Body of pancreas (tissue), 4 donors: ENCODE data around the gene COX4I2. TPM values are rescaled to one million over a fixed set of nuclear protein-coding genes. Genes with fewer than 3 reads are reported as not detected.

Experiments used
- ATAC-seq: fragments of 150-250 bp; one replicate; pipeline ENCODE4 v1.9.1; 2016
- DNase-seq, 4 donors: peaks; one replicate each; pipeline ENCODE4 v3.0.0-alpha.2; 2019
- H3K27ac ChIP-seq, 4 donors: fragments of 200-600 bp; sonication (generic); 1 replicate in 3 of 4; 2 replicates in 1 of 4; pipeline versions ENCODE4 v1.5.1 to v1.6.1; 2016 to 2019; ENCODE audit warnings: mild to moderate bottlenecking in 1 of 4, mixed read lengths in 1 of 4, moderate library complexity in 1 of 4
- H3K27me3 ChIP-seq, 2 donors: fragments of 200-600 bp; sonication (generic); one replicate each; pipeline ENCODE4 v1.6.0; 2016; ENCODE audit warnings: mild to moderate bottlenecking in 1 of 2
- H3K36me3 ChIP-seq, 2 donors: fragments of 200-600 bp; sonication (generic); replicated peaks in 1 of 2; 2 replicates each; pipeline ENCODE4 v1.5.1; 2016; ENCODE audit warnings: low read depth in 2 of 2; ENCODE audit not compliant: insufficient read depth in 1 of 2
- H3K4me1 ChIP-seq: fragments of 200-600 bp; sonication (generic); one replicate; pipeline ENCODE4 v1.6.0; 2016
- H3K4me3 ChIP-seq, 2 donors: fragments of 200-600 bp; sonication (generic); 1 replicate in 1 of 2; 2 replicates in 1 of 2; pipeline ENCODE4 v1.5.1; 2016 to 2019
- H3K9me3 ChIP-seq, 3 donors: fragments of 200-600 bp; sonication (generic); 1 replicate in 2 of 3; 2 replicates in 1 of 3; pipeline ENCODE4 v1.5.1; 2016
- CTCF ChIP-seq, 7 experiments: fragments of 450-650 bp in 4 of 7; fragments of 200-600 bp in 3 of 7; sonication (generic) in 3 of 7; IDR thresholded peaks; one replicate each; pipeline ENCODE4 v1.5.1; 2016 to 2019; ENCODE audit warnings: antibody characterized with exemption in 7 of 7
- POLR2A ChIP-seq, 3 donors: fragments of 450-650 bp; IDR thresholded peaks; one replicate each; pipeline ENCODE4 v1.6.1; 2016; ENCODE audit warnings: antibody characterized with exemption in 3 of 3, mild to moderate bottlenecking in 2 of 3
- WGBS, 2 donors: methylation state at CpG; one replicate each; pipeline ENCODE4 v1.1.5; 2017; 5-methylcytosine and 5-hydroxymethylcytosine counted together
- intact Hi-C: fragments of 100-400 bp; cut with DNase I; formaldehyde crosslinking; loops from one replicate; pipeline ENCODE4 v1.15.1; 2023
- total RNA-seq, 2 donors: library from RNA; depleted of rRNA; stranded (reverse); fragments of >200 nt; gene quantifications; one replicate each; pipeline ENCODE4 v1.1.0, GENCODE V29; 2016

COX4I2 gene
- total RNA-seq, 2 donors from 2014 or later: not detected

DNA sequence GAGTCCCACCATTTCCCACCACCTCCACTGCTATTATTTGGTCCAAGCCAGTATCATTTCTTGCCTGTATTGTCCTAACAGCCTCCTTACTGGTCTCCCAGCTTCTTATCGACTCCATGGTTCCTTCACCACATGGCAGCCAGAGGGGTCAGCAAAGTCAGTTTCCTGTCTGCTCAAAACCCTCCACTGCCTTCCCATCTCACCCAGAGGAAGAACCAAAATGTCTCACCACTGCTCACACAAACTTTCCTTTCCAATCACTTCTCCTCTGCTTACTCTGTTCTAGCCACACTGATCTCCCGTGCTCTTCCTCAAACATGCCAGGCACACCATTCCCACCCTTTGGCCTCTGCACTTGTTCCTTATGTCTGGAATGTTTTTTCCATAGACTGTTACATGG, 45.2 kb downstream of the COX4I2 start:
- Histone ChIP-seq H3K27me3 (no peaks in the 10 kb centered on the region), H3K9me3 (no peaks in the 10 kb centered on the region), H3K27ac (no peak overlapping the region), H3K36me3 (peaks cover 0 to 1% of the 10 kb centered on the region in 2 donors), H3K4me1 (peaks cover 61% of the 10 kb centered on the region), H3K4me3 (no peak overlapping the region)
- TF ChIP-seq CTCF (IDR thresholded peaks at IDR 0.05) (no peak), POLR2A (IDR thresholded peaks at IDR 0.05) (no peak)
- intact Hi-C loops: no loop called here
- ATAC-seq: no peak
- WGBS, 2 donors: 87 to 88% methylated on average over 2 of the region's 2 CpGs
- DNase-seq: no peak

DNA sequence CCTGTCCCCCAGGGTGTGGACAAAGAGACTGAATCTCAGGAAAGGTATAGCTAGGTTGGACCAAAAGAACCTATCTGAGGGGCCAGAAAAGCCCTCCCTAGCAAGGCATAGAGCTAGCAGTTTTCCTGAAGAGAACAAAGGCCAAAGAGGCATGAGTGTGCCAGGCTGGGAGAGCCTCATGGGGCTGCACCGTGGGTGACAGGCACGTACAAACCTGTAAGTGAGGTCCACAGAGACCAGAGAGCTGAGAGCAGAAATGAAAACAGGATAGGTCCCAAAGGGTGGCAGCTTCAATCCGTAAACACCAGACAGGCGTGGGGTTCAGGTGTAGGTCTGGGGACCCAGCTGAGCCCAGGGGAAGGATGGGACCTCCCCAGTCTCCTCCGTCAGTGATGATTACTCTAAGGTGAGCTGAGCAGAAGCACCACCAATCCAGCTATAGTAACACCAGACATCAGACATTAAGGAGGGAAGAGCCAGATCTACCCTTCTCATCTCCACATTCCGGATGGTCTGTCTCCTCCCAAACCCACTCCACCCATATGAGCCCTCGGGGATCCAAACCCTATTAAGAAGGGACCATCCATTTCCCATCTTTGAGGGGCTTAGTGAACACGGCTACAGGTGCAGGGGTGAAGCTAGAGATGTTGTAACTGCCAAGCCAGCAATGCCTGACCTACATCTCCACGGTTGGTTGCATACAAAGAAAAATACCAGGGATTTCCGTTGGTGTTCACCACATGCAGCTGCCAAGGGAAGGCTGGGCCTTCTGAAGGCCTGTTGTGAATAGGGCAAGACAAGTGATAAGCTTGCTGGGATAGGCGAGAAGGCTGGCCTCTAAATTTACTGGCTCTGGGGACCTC, 46.7 kb downstream of the COX4I2 start:
- peaks cover 0 to 2% of the 10 kb centered on the region in 2 donors for H3K36me3 ChIP-seq
- H3K27ac ChIP-seq: no peak overlapping the region
- no peak for ATAC-seq
- no peaks in the 10 kb centered on the region for H3K27me3 ChIP-seq
- H3K4me1 ChIP-seq: peaks cover 48% of the 10 kb centered on the region
- TF ChIP-seq POLR2A (IDR thresholded peaks at IDR 0.05) (no peak), CTCF (IDR thresholded peaks at IDR 0.05) (no peak)
- no peaks in the 10 kb centered on the region for H3K9me3 ChIP-seq
- DNase-seq: no peak
- no peak overlapping the region for H3K4me3 ChIP-seq
- intact Hi-C loops: no loop called here
- 78 to 90% methylated on average over 11 of the region's 11 CpGs for WGBS, 2 donors

- peaks cover 0 to 2% of the 10 kb centered on the region in 2 donors for H3K36me3 ChIP-seq
- H3K4me3 ChIP-seq: no peak overlapping the region
- peaks cover 40% of the 10 kb centered on the region for H3K4me1 ChIP-seq
- no peaks in the 10 kb centered on the region for H3K9me3 ChIP-seq
- no peaks in the 10 kb centered on the region for H3K27me3 ChIP-seq
- ATAC-seq: no peak
- H3K27ac ChIP-seq: peak overlapping the region in 1 of 4 donors; percentile 11
- 48 to 54% methylated on average over 2 of the region's 2 CpGs for WGBS, 2 donors
- TF ChIP-seq CTCF (IDR thresholded peaks at IDR 0.05): no peak
- no peak for TF ChIP-seq POLR2A (IDR thresholded peaks at IDR 0.05)
- DNase-seq: no peak
- intact Hi-C loops: no loop called here
These were observed 48.3 kb downstream of the COX4I2 start for GRCh38 chr20:31685853-31686643.

DNA sequence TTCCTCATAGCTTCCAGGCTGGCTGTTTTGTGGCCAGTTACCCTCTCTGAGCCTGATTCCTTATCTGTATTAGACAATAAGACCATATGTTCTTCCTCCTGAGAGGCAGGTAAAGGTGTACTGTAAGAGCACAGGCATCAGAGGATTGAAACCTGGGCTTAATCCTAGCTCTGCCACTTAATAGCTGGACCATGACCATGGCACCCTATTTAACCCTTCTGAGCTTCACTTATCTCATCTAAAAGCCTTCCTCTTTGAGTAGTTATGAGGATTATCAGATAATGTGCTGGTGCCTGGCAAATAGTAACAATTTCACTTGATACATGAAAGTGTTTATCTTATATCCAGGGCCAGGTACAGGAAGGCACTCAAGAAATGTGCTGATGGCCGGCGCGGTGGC, 50.1 kb downstream of the COX4I2 start:
- no peaks in the 10 kb centered on the region for H3K9me3 ChIP-seq
- intact Hi-C loops: no loop called here
- H3K27me3 ChIP-seq: no peaks in the 10 kb centered on the region
- H3K4me3 ChIP-seq: no peak overlapping the region
- WGBS, 2 donors: 86 to 88% methylated on average over 3 of the region's 3 CpGs
- peaks cover 0 to 2% of the 10 kb centered on the region in 2 donors for H3K36me3 ChIP-seq
- peaks cover 35% of the 10 kb centered on the region for H3K4me1 ChIP-seq
- ATAC-seq: no peak
- H3K27ac ChIP-seq: no peak overlapping the region
- DNase-seq: no peak
- TF ChIP-seq POLR2A (IDR thresholded peaks at IDR 0.05) (no peak), CTCF (IDR thresholded peaks at IDR 0.05) (no peak)
